ENCODE results near the gene KLK11.

DNA sequence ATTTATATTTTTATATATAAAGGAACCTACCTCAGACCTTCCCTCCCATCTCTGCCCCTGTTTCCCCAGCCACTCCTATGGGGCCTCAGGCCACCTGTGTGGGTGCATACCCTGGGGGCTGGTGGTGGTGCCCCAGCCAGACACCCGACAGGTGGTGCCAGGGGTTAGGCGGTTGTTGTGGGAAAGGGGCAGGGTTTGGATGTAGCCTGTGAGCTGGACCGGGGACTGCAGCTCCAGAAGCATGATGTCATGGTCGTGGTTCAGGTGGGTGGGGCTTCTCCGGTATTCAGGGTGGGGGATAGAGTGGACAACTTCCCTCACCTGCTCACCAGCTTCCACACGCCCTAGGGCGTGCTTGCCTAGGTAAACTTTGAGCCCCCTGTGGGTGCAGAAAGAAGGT, 33.3 kb upstream of the KLK11 start:
- TF ChIP-seq, protein P1, sequence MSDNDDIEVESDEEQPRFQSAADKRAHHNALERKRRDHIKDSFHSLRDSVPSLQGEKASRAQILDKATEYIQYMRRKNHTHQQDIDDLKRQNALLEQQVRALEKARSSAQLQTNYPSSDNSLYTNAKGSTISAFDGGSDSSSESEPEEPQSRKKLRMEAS (IDR thresholded peaks at IDR 0.05; ENCODE audit: insufficient read depth, insufficient read length) = no peak
- TF ChIP-seq, protein P2, sequence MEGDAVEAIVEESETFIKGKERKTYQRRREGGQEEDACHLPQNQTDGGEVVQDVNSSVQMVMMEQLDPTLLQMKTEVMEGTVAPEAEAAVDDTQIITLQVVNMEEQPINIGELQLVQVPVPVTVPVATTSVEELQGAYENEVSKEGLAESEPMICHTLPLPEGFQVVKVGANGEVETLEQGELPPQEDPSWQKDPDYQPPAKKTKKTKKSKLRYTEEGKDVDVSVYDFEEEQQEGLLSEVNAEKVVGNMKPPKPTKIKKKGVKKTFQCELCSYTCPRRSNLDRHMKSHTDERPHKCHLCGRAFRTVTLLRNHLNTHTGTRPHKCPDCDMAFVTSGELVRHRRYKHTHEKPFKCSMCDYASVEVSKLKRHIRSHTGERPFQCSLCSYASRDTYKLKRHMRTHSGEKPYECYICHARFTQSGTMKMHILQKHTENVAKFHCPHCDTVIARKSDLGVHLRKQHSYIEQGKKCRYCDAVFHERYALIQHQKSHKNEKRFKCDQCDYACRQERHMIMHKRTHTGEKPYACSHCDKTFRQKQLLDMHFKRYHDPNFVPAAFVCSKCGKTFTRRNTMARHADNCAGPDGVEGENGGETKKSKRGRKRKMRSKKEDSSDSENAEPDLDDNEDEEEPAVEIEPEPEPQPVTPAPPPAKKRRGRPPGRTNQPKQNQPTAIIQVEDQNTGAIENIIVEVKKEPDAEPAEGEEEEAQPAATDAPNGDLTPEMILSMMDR (IDR thresholded peaks at IDR 0.05; ENCODE audit: extremely low read depth in 1 of 2, insufficient read depth in 1 of 2, low read depth in 1 of 2, low read length in 2 of 2) = no peak
- TF ChIP-seq POLR2AphosphoS5 (IDR thresholded peaks at IDR 0.05; ENCODE audit: insufficient read depth, low read depth, low read length) = no peak
- no peak for TF ChIP-seq POLR2A (IDR thresholded peaks at IDR 0.05; ENCODE audit: low read depth, low read length)
- no peak for TF ChIP-seq EZH2 (IDR thresholded peaks at IDR 0.05; ENCODE audit: borderline replicate concordance, low read depth, low read length, severe bottlenecking)
- no peak for TF ChIP-seq MYC (IDR thresholded peaks at IDR 0.05; ENCODE audit: low read depth, low read length)
- TF ChIP-seq FOS (IDR thresholded peaks at IDR 0.05; ENCODE audit: borderline replicate concordance, insufficient read depth, low read length) = no peak
- TF ChIP-seq GATA2 (IDR thresholded peaks at IDR 0.05; ENCODE audit: insufficient read depth, insufficient read length, low read depth, low read length) = no peak
